ENCODE measurements around the gene LHFPL5.

LHFPL5 gene

DNA sequence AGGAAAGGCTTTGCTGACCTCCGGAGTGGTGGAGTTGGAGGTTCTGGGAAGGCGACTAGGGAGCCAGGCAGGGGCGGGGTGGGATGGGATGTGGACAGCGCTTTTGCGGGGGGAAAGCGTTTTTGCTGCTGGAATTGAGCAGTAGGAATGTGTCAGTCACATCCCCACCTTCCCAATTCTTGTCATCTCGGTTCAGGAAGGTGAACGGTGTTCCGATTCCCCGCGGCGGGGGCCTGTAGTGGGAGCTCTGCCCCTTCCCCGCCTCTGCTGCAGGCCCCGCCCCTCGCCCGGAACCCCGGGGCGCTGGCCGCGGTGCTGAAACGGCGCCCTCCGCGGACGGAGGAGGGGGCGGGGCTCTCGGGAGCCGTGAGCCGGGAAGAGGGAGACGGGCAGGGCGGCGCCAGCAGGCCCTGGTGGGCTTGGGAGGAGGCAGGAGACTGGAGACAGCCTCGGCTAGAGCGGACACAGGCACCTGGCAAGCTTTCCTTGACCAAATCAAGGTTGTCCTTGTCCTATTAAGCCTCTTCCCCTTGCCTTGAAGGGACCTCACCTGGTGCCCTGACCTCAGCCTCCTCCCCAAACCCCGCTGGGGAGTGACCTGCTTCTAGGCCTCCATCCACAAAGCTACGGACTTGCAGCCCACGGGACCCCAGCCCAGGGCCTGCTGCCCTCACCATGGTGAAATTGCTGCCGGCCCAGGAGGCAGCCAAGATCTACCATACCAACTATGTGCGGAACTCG lies at the start of gene LHFPL5:
LHFPL5 (plus strand) TSS at position 357 of the 741 bp plus-strand sequence; CDS start at position 676, 319 bp downstream.
- peak; percentile 20 for DNase-seq (ENCODE audit: low read depth)

- no peak for DNase-seq (ENCODE audit: low read depth)
Measured at GRCh38 chr6:35757456-35758123, 47.6 kb upstream of the LHFPL5 start.

GRCh38 chr6:35759426-35759825 lies 45.7 kb upstream of the LHFPL5 start:
- DNase-seq (ENCODE audit: low read depth) = no peak

DNA sequence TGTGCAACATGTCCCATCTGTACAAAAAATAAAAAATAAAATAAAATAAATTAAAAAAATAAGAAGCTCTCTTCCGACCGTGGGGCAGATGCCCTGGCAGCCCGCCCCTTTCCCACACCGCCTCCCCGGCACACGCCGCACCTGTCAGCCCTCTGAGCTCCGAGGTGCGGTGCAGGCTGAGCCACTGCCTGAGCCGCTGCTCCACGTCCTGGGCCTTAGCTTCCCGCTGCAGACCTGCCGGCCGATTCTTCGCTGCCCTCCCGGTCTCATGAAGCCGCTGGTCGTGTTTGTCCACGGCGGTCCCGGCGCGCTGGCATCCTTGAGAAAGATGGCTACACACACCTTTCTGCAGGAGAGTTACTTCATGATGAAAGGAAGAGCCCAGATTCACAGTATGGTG lies 39.4 kb upstream of the LHFPL5 start:
- DNase-seq (ENCODE audit: low read depth) = no peak

- no peak for DNase-seq (ENCODE audit: low read depth)
Measured at GRCh38 chr6:35769211-35769610, 35.9 kb upstream of the LHFPL5 start.

DNA sequence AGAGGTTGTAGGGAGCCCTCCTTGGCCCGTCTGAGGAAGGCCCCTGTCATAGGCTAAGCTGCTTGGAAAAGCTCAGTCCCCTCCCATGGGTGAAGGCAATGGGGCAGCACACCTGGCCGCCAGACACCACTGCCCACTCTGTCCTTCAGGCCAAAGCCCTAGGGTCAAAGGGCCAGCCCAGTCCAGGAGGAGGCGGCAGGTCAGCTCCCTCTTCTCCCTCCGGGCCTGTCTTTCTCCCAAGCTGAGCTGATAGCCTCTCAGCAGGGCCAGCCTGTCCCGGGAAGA lies 33.9 kb upstream of the LHFPL5 start:
- DNase-seq (ENCODE audit: low read depth) = no peak

DNA sequence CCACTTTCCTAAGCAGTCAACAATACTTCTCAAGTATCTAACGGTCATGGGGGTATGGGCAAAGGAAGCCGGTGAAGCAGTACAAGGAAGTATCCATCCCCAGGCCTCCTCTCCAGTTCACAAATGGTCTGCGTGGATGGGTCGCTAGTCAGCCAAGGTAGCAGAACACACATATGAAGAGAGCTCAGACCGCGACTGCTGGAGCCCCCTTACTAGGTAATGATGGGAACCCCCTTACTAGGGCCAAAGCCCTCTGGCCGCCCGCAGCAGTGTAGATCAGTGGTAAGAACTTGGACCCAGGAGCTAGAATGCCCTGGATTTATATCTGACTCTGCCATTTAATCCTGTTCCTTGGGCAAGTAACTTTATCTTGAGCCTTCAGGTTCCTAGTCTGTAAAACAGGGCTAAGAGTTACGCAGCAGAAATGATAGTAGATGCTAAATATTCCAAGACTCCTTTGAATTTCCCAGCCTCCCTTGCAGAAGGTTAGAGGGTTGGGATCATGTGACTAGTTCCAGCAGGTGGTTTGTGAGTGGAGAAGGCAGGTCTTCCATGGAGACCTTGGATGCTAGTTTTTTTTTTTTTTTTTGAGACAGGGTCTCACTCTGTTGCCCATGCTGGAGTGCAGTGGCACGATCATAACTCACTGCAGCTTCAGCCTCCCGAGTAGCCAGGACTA lies 30.9 kb upstream of the LHFPL5 start:
- DNase-seq (ENCODE audit: low read depth) = no peak

DNA sequence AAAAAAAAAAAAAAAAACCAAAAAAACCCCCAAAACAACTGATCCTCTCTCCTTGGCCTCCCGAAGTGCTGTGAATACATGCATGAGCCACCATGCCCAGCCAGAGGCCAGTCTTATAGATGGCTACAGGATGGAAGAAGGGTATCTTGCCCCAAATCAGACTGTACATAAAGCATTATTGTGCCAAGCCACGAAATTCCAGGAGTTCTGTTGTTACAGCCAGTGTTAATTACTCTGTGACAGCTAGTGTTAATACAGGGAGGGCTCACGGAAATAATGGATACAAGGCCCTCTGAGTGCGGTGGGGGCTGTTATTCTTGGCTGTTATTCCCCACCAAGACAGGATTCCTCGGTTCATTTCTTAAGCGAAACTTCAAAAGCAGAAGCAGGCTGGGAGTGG lies 30.1 kb upstream of the LHFPL5 start:
- DNase-seq (ENCODE audit: low read depth) = no peak

- DNase-seq (ENCODE audit: low read depth) = no peak
Measured at GRCh38 chr6:35776364-35777215, 28.6 kb upstream of the LHFPL5 start, which contains the start of gene CLPSL2. Gene CLPSL2 (plus strand): TSS chr6:35776598. CDS start chr6:35776619, 21 bp downstream.

DNA sequence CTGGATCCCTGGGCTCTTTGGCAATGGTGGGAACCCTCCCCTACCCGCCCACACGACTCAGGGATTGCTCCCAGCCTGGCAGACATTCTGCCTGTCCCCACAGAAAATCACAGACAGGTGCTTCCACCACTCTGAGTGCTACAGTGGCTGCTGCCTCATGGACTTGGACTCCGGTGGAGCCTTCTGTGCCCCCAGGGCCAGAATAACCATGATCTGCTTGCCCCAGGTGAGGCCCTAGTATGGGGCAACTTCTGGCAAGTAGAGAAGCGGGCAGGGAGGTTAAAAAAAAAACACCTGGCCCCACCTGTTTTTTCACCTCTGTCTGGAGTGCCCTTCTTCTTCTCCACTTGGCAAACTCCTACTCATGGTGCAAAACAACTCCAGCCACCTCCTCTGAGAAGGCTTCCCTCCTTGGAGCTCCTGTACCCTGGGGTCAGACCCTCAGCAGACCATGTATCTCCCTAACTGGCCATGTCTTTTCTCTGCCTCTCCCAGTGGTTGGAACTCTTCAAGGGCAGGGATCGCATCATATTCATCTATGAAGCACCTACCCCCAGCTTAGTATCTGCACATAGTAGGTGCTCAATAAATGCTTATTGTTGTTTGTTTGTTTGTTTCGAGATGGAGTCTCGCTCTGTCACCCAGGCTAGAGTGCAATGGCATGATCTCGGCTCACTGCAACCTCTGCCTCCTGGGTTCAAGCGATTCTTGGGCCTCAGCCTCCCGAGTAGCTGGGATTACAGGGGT lies 27.6 kb upstream of the LHFPL5 start:
- DNase-seq (ENCODE audit: low read depth) = no peak

- no peak for DNase-seq (ENCODE audit: low read depth)
Measured at GRCh38 chr6:35778437-35778836, 26.7 kb upstream of the LHFPL5 start.

- no peak for DNase-seq (ENCODE audit: low read depth)
Measured at GRCh38 chr6:35780719-35781118, 24.4 kb upstream of the LHFPL5 start, which contains the start of gene CLPSL1. Gene CLPSL1 (plus strand): TSS chr6:35781019. CDS start chr6:35781111, 92 bp downstream.

GRCh38 chr6:35781290-35781689 lies 23.9 kb upstream of the LHFPL5 start:
- no peak for DNase-seq (ENCODE audit: low read depth)

GRCh38 chr6:35782424-35782823 lies 22.7 kb upstream of the LHFPL5 start:
- no peak for DNase-seq (ENCODE audit: low read depth)

GRCh38 chr6:35784200-35784599 lies 21.0 kb upstream of the LHFPL5 start:
- no peak for DNase-seq (ENCODE audit: low read depth)

- DNase-seq (ENCODE audit: low read depth) = no peak
Measured at GRCh38 chr6:35786272-35786671, 18.9 kb upstream of the LHFPL5 start.

- DNase-seq (ENCODE audit: low read depth) = no peak
Measured at GRCh38 chr6:35786810-35787209, 18.3 kb upstream of the LHFPL5 start.

- DNase-seq (ENCODE audit: low read depth) = no peak
Measured at GRCh38 chr6:35787266-35788218, 17.6 kb upstream of the LHFPL5 start.

- DNase-seq (ENCODE audit: low read depth) = no peak
Measured at GRCh38 chr6:35788423-35788982, 16.6 kb upstream of the LHFPL5 start.

DNA sequence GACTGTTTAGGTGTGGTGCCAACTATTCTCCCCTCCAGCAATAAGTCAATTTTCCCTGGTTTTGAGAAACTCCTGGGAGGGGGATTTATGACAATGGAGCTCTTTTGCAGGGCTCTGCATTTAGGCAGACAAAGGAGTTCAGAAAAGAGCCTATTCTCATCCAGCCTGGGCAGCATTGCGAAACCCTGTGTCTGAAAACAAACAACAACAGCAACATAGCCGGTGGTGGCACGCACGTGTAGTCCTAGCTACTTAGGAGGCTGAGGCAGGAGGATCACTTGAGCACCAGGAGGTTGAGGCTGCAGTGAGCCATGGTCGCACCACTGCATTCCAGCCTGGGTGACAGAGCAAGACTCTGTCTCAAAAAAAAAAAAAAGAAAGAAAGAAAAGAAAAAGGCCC lies 14.5 kb upstream of the LHFPL5 start:
- no peak for DNase-seq (ENCODE audit: low read depth)
